DMS53 (cell line): ENCODE measurements around the gene HK2.
"Not testable (repeated sequence)": the region's sequence is repeated elsewhere in the genome, so short reads cannot be mapped to it uniquely, and the experiment has no call there.

Experiments
- DNase-seq: peaks from one replicate; lab custom pipeline; 2025; lab: John Stamatoyannopoulos, UW

The HK2 gene

DNA sequence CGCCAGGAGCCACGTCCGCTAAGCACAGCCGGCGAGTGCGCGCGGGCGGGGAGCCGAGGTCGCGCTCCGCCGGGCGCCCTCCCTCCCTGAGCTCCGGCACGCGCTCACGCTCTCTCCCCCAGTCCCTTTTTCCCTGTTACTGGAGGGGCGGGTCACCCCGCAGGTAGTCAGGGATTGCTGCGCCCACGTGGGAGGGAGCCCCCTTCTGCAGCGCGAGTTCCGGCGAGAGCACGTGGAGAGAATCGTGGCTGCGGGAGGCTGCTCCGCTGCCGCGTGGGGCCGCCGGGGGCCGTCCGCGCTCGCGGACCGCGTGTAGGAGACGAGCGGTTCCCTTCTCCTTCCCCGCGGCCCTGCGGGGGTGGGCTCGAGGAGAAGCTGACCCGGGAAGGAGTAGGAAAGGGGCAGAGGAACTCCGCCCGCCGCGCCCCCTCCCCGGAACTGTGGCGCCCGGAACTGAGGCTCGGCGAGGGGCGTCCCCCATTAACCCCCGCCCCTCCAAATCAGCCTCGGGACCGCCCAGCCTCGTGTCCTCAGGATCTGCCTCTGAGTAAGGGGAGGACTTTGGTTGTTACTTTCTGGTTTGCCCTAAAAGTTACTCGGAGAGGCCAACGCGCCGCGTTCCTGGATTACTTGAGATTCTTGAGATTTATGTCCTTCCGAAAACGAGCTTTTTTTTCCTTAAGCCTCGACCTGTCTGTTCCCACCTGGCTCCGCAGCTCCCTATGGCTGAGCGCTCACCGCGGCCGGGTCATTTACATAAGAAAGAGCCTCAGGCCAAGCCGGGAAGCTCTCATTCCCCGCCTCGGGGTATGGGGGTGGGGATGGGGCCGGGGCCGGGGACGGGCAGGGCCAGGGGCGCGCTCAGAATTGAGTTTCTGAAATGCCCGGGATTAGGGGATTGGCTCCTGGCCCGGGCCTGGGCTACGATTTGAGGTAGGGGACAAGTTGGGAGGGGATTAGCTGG lies 1.1 kb downstream of the HK2 start:
- peak; percentile 87 for DNase-seq

DNA sequence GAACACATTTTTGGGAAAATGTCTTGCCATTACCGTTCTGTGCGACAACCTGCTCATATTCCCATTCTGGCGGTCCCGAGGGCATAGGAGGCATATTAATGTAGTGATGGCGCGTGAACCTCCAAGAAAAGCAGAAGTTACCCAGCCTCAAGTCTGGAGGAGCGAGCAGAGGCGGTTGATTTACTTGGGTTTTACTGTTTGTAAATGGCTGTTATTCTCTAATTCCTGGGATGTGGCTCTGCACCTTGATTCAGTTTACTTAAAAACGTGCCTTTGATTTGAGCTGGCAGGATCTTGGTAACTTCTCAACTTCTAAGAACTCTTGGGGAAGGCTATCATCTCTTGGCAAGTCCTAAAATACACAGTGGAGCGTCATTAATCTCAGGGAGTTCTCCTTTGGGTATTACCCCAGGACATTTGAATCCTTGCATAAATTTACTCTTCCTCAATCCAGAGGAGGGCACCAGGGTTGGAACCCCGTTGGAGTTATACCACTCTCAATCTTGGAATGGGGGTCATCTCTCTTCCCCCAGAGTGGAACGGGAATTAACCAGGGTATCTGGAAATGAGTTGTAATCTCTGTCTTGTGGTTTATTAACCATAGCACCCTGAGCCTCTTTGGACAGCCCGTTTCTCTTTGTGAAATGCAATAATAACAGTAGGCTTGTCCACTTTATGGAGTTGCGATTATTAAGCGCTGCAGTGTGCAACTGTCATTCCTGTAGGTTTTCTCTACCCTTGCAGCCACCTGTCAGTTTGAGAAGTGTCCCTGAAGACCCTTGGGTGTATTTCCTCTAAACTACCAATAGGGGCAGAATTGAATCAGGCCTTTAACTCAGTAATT lies 2.1 kb downstream of the HK2 start:
- DNase-seq, result peak; percentile 88

DNA sequence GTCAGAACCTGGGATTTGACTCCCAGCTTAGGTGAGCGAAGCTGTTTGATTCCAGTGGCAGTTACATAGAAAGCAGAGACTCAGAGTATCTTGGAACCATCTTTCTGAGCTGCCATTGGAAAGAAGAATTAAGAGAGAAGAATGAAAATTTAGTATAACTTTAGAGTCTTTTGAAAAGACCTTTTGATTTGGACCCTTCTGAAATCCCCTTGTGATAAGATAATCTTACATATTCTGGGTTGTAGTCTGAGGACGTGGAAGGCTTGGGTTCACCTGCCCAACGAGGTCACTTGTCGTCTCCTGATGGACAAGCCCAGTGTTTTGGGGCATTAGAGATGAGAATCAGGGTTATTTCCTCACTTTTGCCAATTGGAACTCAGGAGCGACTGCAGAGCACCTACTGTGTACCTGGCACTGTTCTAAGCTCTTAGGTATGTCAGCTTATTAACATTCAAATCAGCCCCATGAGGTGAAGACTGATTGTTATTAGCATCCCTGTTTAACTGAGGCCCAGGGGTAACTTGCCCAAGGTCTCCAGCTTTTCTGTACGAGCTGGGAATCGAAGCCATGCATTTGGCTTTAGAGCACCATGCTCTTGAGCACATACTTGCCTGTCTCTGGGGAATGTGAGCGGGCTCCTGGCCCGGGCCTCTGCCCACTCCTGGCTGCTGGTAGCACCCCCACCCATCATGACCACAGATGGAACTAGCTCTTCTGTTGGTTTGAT lies 2.9 kb downstream of the HK2 start:
- DNase-seq, result no peak

DNA sequence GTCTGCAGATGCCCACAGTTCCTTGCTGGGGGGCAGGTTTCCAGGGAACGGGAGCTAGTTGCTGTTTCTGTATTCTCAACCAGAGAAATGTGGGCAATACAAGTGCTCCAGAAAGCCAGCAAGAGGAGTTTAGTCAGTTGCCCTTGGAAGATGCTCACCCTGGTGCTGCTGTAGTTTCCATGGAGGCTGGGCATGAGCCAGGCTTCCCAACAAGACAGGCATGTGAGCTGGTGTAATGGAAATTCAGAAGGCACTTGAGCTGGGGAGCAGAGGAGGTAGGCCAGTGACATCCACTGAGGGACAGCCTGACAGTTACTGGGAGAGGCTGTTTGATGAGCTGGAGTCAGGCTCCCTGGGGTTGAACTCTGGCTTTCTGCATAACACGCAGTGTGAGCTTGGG lies 7.7 kb downstream of the HK2 start:
- no peak for DNase-seq

DNA sequence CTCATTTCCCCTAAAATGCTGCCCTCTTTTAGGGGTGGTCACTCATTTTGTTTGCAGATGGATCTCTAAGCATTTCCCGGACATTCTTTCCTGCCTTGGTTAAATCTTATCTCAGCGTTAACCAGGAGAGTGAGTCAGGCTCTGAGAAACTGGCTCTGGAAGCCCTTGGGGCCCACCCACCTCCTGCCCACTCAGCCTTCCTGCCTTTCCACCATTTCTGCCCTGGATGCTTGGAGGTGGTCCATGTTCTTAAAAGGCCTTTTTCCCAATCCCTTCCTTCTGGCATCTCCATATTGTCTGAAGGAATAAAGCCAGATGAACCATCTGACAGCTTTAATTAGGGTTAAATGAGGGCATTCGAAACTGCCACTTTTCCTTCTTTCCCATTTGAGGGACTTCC lies 9.5 kb downstream of the HK2 start:
- no peak for DNase-seq

DNA sequence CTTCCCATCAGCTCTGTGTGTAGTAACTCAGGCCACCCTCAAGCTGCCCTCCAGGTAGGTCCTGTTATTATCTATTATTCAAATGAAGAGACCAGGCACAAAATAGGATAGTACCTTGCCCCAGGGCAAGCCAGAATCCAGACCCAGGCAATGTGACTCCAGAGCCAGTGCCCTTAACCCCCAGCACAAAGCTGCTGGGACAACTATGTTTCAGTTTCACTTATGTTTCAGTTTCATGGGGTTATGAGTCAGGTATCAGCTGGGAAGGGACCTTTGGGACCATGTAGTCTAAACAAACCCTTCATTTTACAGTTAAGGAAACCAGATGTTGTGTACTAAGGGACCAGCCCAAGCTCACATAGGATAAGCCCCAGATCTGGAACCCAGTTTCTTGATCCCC lies 10.0 kb downstream of the HK2 start:
- DNase-seq, result peak; percentile 69

DNA sequence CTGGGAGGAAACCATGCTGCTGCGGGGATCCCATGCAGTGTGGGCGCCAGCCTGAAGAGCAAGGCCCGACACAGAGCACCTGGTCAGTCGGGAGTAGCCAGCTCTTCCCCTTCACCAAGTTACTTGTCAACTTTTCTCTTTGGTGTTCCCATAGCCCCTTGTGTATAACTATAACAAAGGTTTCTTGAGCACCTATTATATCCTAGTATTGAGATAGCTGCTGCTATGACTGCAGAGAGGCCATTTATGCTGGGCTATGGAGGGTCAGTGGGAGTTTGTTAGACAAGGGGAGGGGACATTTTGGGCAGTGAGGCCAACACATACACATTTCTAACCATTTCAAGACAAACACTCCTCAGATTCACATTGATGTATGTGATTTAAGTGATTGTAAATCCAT lies 10.8 kb downstream of the HK2 start:
- DNase-seq, result no peak

DNA sequence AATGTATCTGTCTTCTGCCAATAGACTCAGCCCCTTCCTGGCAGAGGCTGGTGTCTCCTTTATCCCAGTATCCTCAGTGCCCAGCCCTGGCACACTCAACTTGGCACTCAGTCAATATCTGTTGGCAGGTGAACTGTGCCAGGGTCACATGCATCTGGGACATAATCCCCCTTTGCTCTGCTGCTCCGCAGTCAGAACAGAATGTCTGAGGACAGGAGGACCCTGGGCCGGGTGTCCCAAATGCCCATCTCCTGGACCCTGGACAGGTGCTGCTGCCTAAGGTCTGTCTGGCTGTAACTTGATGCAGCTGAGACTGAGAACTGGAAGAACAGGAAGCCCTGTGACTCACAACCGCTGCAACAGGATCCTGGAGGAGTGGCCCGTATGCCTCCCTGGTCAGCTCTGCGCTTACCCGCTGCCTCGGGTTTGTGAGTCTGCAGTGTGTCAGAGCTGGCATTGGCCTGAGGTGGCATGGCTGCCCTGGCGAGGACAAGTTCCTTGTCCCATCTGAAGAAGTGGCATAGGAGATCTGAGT lies 11.4 kb downstream of the HK2 start:
- peak; percentile 97 for DNase-seq

DNA sequence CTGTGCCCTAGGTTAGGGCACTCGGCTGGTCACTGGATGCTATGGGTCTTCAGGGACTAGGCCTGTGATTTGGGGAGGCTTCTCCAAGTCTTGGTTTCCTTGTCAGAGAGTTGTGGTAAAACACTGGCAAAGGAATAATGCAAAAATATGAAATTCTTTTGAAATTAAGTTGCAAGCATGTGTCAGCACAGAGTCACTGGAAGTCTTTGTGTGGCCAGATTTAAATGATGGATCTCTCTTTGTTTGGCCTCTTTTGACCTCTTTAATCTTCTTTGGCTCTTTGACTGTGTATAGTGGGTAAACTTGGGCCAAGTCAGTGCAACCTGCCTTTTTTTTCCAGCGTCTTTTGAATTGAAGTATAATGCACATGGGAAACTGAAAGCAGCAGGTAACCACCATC lies 12.1 kb downstream of the HK2 start:
- no peak for DNase-seq

DNA sequence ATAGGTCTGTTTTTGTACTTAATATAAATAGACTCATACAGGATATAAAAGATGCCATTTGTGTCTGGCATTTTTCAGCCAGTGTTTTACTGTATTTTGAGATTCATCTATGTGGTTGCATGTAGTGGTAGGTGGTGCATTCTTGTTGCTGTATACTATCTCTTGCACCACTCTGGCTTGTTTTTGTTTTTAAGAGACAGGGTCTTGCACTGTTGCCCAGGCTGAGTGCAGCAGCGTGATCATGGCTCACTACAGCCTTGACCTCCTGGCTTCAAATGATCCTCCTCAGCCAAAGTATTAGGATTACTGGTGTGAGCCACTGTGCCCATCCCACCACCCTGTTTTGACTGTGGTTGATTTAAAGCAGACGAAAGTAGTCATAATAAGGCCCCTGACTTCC lies 12.6 kb downstream of the HK2 start:
- DNase-seq, result no peak

DNA sequence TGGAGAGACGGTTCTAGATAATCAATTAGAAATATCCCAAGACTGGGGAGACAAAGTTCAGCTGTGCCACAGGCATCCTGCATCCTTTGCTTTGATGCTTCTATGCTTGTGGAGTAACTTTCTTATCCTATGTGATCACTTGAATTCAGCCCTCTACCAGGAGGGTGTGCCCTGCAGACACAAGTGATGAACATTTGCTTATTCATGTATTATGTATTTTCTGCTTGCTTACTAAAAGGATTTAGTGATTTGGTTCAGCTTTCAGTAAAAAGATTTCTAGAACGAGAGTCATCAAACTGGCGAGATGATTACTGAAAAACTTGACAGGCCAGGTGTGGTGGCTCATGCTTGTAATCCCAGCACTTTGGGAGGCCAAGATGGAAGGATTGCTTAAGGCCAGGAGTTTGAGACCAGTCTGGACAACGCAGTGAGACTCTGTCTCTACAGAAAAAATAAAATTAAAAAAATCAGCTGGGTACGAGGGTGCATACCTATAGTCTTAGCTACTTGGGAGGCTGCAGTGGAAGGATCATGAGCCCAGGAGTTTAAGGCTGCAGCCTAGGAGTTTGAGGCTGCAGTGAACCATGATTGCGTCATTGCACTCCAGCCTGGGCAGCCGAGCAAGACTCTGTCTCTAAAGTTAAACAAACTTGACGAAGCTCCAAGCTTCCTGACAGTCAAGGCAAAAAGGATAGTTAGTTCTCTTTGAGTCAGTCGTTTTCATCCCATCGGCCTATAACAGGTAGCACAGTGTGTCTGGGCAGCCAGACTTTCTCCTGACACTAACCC lies 13.3 kb downstream of the HK2 start:
- no peak for DNase-seq

DNA sequence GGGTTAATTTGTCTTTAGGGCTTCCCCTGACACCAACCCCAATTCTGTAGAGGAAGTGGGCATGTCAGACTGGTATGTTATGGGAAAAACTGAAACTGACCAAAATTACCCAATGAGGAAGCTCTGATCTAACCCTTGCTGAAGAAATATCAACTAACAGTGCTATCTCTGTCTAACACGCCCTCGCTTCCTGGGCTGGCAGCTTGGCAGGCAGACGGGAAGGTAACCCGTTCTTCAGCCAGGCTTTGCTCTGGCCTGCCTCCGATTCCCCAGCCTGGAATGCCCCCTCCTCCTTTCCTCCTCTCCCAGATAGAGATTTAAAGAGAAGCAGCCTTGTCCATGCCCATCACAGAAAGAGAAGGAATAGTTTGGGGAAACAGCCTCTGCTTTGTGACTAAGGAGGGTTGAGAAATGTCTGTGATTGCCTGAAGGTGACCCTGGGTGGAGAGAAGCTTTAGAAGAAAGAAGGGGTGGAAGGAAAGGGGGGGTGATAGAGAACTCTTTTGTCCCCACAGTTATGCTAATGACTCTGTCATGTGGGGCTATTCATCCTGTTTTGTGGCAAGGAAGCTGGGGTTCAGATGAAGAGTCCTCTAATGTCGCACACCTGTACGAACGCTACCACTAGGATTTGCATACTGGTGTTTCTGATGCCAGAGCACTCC lies 15.4 kb downstream of the HK2 start:
- no peak for DNase-seq

DNA sequence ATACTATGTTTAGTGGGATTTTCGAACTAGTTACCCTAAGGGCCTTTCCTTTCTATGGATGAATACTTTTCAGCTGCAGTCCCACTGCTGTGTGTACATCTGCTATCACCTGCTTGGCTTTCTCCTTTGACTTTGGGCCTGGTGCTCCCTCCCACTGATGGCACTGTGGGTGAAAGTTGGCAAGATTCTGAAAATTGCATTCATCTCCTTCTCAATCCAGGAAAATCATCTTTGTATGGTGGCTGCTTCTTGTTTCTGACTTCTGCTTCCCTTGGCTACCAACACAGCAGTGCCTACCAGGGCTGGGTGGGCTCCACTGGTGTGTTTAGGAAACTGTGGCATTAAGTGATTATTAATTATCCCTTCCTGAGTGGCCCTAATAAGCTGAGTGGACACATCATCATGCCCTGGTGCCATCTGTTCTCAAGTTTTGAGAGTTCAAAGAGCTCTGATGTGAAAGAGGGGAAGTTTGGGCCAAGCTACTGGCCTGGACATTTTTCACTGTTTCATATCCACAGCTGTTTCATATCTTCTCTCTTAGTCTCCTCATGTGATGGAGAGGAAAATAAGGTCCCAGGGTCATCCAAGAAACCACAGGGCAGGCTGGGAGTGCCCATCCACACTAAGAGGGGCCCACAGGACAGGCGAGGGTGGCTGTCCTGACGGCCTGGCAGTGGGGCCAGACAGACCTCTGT lies 16.7 kb downstream of the HK2 start:
- DNase-seq, result no peak

DNA sequence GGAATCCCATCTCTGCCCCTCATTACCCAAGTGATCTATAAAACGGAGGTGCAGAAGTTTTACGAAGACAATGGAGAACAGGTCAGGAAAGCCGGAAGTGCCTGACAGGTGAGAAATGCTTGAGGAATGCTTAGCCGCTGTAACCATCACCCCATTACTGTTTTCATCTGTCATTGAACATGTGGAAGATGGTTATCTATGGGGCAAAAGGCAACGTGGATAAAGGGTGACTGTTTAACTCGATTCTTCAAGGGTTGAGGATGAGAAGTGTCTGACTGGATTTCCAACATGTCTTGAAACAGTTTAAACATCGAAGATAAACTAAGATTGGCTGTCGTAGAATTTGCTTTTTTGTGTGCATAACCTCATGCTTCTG lies 17.3 kb downstream of the HK2 start:
- DNase-seq, result no peak

DNA sequence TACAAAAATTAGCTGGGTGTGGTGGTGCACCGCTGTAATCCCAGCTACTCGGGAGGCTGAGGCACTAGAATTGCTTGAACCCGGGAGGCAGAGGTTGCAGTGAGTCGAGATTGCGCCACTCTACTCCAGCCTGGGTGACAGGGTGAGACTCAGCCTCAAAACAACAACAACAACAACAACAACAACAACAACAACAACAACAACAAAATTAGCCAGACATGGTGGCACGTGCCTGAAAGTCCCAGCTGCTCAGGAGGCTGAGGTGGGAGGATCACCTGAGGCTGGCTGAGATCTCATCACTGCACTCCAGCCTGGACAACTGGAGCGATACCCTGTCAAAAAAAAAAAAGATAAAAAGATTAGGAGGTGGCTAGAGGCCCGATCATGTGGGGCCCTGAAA lies 19.4 kb downstream of the HK2 start:
- DNase-seq, result not testable (repeated sequence)

DNA sequence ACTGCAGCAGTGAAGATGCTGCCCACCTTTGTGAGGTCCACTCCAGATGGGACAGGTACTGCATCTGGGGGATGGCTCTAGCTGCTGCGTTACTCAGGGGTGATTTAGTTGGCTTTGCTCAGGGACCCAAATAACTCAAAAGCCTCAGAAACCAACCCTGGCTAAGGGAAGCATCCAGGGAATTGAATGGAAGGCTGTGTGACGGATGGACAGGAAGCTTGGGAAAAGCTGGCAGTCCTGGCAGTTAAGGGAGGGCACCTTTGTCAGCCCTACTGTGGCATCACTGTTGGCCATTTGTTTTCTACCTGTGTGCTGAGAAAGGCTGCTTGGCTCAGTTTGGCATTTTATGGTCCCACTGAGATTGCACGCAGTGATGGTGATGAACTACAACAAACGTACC lies 20.5 kb downstream of the HK2 start:
- DNase-seq, result no peak

DNA sequence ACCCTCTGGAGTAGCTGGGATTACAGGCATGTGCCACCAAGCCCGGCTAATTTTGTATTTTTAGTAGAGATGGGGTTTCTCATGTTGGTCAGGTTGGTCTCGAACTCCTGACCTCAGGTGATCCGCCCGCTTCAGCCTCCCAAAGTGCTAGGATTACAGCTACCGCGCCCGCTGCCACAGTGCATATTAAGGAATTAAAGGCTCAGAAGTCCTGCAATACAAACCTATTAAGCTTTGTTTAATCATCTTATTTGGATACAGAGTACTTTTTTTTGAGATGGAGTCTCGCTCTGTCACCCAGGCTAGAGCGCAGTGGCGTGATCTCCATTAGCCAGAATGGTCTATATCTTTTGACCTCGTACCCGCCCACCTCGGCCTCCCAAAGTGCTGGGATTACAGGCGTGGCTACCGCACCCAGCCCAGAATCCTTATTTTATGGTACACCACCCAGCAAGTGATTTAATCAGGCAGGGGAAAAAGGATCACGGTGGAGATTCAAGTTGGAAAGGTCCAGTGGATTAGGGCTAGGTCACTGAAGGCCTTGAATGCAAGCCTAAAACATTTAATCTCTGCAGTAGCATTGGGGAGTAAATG lies 21.3 kb downstream of the HK2 start:
- not testable (repeated sequence) for DNase-seq

DNA sequence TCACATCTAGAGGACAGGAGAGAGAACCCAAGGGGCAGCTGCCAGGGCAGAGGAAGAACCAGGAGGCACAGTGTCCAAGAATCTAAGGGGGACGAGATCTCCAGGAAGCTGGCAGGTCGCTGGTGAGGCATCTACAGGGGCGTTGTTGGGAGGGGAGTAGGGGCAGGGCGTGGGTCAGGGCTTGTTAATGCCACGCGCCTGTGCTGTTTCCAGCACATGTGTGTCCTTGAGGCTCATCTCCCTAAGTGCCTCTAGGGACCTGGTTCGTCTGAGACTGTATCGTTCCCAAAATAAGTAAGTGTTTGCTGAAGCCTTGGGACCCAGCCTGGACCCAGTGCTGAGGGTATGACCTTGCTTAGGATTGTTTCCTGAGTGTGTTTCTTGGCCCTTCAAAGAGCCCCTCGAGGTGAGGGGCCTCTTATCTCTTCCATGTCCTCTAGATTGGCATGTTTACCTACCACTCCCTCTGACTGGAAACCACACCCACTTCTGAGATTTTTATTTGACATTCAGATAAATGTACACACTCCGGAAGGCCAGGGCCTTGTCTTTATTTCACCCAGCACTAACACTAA lies 22.2 kb downstream of the HK2 start:
- DNase-seq, result peak; percentile 38

DNA sequence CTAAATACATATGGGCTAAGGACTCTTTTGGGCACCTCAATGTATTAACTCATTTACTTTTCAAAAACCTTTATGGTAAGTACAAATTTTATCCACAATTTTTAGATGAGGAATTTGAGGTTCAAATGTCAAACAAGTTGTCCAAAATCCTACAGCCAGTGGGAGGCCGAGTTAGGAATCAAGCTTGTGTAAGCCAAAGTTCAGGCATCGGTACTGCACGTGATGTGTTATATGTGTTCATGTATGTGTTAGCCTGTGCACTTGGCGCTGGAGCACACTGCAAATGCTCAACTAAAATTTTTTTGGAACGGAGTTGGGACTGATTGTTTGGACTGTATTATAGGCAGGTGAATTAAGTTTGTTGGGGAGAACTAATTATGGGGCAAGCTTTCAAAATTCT lies 22.7 kb downstream of the HK2 start:
- DNase-seq, result no peak
